ENCODE data around the gene GPRIN3.
"Not testable (repeated sequence)": the region's sequence is repeated elsewhere in the genome, so short reads cannot be mapped to it uniquely, and the experiment has no call there.

Gene GPRIN3

GRCh38 chr4:89216866-89217265 lies 90.7 kb downstream of the GPRIN3 start:
- no peak for DNase-seq

GRCh38 chr4:89216422-89216821 lies 91.2 kb downstream of the GPRIN3 start:
- DNase-seq: no peak

DNA sequence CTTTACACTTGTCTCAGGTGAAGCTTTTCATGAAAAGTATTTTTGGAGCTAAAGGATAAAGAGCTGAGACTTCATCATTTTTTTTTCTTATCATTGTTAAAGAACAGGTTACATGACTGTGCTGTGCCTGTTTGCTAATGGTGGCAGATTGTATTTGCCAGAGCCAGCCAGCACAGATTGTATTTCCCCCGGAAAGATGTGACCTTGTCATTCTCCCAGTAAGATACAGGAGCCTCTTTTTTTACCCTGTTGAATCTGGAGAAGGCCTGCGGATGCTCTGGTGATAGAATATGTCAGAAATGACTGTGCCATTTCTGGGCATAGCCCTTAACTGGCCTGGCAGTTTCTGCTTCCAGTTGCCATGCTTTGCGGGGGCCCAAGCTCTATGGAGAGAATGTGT lies 91.9 kb downstream of the GPRIN3 start:
- no peak for DNase-seq

- no peak for DNase-seq
These were observed 93.3 kb downstream of the GPRIN3 start for GRCh38 chr4:89214308-89214707.

- no peak for DNase-seq
These were observed 94.3 kb downstream of the GPRIN3 start for GRCh38 chr4:89213382-89213701.

DNA sequence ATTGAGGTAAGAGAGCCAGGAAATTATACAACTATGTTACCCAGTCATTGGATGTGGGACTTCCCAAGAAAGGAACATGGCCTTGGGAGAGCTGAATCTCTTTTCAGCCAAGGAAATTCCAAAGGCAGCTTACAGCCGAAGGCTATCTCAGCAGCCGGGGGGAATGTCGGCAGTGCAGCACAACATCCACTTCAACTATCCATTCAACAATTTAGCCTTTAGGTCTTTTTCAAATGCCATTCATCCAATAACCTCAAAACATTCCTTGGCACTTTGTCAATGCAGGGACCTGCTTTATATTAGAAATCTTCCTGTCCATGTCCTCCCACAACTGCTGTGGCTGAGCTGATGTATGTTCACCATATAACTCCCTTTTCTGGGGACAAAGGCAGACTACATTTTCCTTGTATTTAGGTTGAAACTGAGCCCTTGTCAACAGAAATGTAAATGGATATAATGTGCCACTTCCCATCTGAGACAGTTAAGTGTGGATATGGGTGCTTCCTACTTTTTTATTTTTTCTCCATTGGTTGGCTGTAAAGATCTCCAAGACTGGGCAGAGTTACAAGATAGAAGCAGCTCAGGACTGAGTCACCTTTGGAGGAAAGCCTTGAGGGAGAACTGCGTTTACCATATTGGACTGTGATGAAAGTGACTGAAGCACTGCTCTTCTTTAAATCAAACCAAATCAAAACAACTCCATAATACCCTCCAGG lies 94.8 kb downstream of the GPRIN3 start:
- no peak for DNase-seq

- no peak for DNase-seq
These were observed 103.0 kb downstream of the GPRIN3 start for GRCh38 chr4:89204624-89205023.

DNA sequence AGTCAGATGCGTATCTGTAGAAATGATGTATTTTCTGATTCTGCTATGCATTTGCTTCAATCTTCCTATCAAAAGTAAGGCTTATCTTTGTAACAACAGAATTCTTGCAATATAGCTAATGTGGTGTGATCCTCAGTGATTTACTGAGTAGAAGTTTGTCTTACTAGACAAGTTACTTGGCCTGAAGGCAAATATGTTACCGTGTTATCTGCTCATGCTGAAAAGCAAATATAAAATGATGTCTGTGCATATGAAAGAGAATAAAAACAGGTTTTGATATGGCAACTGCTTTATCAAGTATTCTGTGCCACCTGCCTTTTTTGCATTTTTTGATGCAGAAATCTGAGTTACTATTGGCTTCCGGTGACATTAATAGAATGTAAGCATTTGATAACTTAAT lies 103.7 kb downstream of the GPRIN3 start:
- no peak for DNase-seq

GRCh38 chr4:89199394-89199793 lies 108.2 kb downstream of the GPRIN3 start:
- DNase-seq: not testable (repeated sequence)

GRCh38 chr4:89197920-89198319 lies 109.7 kb downstream of the GPRIN3 start:
- DNase-seq: no peak

- no peak for DNase-seq
These were observed 110.9 kb downstream of the GPRIN3 start for GRCh38 chr4:89196745-89197144.

DNA sequence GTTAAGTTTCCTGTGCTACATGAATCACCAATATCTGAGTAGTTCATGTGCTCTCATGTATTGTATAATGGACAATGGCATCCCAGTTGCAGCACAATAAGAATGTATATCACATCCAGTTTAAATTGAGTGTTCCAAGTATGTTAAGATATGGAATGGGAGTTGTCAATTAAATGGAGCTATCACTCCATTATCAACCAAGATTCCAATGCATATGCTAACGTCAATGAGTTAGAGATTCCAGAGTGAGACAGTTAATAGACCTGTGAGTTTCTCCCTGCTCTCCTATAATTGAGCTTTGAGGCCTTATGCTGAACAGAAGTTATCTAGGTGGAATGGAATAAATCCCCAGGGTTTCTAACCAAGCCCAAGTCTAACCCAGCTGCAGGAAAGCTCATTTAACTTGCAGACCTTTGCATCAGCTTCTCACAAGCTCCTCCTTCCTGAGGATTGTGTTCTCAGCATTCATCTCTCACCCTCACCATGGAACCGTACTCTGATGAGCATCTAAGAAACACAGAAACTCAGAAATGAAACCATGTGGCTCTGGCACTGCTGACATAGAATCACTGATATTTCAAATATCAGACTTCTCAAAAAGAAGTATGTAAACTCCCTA lies 111.4 kb downstream of the GPRIN3 start:
- no peak for DNase-seq

GRCh38 chr4:89193843-89194242 lies 113.8 kb downstream of the GPRIN3 start:
- DNase-seq: no peak
